Epidermal melanocyte (primary cell): ENCODE measurements around the gene HSD11B1.

ENCODE experiments used
- DNase-seq: peaks from one replicate; pipeline ENCODE4 v3.0.0; 2011; ENCODE audit warnings: low spot score; ENCODE audit not compliant: insufficient read length

Gene HSD11B1

DNA sequence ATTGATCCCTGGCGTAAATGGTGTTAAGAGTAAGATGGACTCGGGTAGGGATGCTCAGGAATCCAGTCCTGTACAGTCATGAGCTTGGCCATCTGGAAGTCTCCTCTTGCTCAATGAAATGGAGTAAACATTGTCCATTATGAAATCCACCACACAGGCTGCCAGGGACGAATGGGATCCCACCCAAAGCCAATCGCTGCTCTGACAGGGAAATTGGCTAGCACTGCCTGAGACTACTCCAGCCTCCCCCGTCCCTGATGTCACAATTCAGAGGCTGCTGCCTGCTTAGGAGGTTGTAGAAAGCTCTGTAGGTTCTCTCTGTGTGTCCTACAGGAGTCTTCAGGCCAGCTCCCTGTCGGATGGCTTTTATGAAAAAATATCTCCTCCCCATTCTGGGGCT is at the start of gene HSD11B1:
Gene HSD11B1 (plus strand): TSS at position 263 of the 400 bp plus-strand sequence. CDS start 97 bp downstream, at position 360.
- DNase-seq: no peak

DNA sequence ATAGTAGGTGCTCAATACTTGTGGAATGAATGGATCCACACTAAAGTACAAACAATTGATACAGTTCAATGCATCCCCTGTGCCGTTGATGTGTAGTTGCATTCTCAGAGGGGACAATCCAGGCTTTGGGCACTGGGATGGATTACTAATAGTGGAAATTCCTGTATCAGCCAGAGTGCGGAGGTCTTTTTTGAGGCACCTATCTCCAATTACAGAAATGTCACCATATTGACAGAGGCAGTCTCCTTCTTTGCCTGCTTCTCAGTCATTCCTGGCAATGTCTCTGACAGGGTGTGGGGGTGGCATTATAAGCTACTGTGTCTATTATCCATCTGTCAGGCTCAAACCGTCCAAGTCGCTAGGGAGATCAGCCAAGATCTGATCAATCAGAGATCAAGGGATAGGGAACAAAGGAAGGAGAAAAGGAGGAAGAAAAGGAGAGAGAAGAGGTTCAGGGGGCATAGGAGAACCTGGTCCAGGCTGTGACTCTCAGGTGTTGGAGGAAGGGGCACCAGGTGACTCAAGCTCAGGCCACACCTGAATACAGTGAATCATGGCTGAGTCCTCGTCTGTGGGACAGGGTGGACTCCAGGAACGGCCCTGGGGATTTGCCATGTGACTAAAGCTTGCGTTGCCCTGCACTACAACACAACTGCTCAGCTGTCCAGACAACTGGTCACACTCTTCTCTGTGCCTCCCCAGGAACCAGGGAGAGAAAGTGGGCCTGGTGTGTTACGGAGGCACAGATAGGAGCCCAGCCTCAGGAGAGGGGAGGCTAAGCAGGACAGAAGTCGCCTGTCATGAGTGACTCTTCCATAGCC is 49.0 kb upstream of the HSD11B1 start:
- no peak for DNase-seq

DNA sequence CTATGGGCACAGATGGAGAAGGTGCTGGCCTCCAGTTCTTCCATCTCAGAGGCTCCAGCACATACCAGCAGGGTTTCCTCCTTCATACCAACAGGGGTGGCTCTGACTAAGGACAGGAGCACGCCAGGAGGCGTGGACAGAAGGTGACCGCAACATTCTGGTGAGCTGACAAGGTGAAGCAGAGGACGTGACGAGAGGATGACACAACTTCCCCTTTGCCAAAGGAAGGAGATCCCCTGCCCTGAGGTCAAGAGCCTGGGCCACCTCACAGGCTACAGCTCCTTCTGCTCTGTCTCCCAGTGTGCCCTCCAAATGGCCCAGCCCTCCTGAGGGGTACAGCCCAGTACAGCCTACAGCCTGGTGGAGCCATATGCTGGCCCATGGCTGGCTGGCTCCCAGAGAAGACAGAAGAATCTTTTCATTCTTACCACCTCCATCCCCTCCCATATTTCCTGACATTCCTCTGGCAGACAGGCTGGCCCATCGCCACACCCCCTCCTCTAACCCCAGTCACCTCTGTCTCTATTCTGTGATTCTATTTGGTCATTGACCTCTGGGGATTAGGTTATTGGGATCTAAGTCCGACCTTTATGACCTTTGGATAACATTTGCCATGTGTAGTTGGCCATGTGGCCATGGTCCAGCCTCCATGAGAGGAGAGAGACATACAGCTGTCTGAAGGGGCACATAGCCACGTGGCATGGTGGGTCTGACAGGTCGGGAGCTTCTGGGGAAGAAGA is 47.3 kb upstream of the HSD11B1 start:
- no peak for DNase-seq

DNA sequence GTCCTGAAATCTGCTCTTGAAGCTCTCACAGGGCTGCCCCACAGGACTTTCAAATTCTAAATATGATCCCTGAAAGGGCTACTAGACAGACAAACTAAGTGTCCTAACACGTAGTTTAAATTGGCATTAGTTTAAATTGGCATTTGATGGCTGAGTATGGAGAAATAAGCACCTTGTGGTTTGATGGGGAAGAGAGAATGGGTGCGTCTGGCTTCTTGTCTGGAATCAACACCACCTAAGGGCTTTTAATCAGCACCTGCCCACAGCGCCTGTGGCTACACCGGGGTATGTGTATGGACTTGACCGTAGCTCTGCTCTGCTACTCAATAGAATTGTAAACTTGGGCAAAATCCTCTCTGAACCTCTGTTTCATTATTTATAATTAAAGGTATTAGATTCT is 46.7 kb upstream of the HSD11B1 start:
- no peak for DNase-seq

DNA sequence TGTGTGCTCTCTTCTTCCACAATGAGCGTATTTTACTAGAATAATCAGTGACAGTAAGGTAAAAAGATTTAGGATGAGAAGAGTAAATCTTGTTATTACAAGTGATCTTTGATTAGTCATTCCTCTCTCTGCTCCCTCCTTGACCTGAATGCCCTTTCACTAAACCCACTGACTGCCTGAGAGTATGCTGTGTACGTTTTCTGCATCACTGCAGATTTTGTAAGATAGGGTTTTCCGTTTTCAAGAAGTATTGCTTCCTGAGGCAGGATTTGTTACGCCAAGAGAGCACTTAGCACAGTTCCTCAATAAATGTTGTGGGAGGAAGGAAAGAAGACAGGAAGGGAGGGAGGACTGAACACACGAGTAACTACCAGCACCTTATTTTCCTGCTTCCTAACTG is 44.7 kb upstream of the HSD11B1 start:
- DNase-seq: no peak

DNA sequence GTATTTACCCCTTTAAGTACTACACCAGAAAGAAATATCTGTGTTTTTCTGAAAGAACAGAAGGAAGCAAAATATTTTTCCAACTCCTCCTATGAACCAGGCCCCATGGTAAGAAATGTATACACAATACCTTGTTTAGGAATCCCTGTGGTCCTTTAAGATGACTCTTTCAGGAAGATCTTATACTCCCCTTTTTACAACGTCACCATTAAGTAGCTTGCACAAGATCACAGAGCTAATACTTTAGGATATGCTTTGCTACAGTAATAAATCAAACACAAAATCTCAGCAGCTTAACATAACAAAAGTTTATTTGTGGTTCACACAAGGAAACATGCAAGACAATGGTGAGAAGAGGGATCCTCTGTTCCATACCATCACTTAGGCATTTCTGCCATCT is 43.6 kb upstream of the HSD11B1 start:
- no peak for DNase-seq

DNA sequence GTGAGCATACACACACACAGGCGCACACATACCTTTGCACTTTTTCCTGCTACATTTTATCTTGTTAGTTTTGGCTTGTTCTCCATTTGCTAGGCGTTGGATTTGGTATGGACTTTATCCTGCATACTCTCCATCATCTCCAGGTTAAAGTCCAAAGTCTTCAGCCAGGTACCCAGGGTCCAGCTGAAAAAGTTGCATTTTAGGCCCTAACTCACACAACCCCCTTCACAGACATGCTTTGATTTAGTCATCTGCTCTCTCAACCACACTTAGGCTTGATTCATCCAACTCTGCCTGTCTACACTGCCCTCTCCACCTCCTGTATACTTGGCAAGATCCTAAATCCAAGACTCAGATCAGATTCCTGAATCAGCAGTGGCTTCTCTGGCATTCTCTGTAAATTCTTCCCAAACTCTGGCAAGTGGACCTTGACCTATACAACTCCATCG is 41.7 kb upstream of the HSD11B1 start:
- no peak for DNase-seq

DNA sequence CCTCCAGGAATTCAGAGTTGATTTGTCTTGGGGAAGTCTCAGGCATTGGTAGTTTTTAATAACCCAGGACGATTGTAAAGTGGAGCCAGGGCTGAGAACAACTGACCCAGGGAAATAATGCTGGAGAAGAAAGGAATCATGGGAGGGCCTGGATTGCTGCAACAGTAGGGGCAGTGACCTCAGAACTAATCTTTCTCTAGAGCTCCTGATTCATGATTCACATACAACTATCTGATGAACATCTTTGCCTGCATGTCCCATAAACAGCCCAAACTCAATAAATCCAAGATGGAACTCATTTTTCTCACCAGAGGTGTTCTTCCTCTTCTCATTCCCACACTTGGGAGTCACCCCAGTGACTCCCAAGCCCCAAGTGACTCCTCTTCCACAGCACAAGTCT is 37.5 kb upstream of the HSD11B1 start:
- no peak for DNase-seq

DNA sequence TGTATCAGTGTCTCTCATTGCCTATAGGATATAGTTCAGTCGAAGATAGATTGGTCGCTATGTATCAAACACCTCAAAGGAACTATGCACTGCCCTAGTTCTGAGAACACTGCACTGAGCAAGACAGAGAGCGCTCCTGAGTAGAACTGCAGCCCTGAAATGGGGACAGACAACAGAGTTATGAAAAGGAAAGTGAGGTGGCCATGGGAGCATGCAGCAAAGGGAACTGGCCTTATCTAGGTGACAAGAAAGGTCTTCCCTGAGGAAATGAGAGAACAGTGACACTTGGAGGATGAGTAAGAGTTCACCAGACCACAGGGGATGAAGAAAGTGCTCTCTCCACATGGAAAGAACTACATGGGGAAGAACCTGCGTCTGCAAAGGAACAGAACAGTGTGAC is 36.9 kb upstream of the HSD11B1 start:
- DNase-seq: no peak

DNA sequence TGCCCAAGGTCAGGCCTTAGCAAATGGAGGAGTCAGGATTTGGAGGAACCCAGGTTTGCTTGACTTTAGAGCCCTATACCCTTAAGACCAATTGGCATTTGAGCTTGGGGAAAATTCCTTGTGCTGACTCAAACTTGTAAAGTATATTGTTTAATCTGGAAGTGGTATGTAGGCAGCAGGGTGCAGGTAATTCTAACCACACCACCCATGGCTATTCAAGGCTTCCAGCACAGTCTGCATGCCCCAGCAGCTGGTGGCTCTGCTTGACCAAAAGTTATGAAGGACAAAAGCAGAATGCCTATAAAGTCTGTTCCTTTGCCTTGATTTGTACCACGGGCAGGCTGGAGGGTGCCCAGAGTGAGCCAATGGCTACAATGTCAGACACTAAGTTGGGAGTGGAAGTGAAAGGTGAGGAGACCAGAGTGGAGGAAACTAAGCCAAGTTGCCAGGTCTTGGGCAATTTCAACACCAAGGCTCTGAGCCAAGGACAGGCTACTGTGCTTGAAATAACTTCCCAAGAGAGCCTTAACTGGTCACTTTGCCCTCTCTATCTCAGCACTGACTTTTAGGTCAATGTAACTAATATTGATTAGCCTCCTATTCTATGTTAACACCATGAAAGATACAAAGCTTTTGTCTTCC is 34.1 kb upstream of the HSD11B1 start:
- no peak for DNase-seq

DNA sequence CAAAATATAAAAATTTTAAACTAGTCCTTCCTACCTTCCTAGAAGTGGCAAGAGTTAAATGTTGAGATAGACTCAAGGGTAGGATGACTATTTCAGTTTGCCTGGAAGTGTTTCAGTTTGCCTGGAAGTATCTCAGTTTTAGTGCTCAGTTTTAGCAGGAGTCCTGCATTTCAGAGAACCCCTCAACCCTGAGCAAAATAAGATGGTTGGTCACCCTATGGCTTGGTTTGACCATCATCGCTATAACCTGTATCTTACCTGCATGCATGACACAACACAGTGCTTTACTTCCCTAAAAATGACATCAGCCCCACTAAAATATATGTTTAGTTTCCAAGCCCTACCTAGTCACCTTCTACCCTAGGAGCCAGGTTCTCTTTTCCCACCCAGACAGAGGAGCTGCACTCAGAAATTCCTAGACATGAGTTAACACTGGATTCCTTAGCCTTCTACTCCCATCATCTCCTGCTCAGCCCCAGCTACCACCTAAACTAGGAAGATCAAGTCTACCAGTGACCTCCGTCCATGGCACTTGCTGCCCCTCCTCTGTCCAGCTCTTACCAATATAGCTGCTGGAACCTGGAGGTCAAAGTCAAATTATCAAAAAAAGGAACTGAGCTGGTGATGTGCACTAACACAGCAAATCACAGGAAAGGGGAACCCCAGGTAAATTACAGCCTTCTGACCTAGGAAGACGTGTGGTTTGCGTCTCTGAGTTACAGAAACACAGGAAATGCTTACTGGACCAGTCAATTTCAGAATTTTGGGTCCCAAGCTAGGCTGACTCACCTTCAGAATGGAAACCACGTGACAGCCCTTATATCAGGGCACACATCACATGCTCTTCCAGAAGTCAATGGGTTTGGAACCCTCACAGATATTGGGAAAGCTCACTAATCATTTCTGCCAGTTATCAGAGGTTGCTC is 31.7 kb upstream of the HSD11B1 start:
- no peak for DNase-seq

DNA sequence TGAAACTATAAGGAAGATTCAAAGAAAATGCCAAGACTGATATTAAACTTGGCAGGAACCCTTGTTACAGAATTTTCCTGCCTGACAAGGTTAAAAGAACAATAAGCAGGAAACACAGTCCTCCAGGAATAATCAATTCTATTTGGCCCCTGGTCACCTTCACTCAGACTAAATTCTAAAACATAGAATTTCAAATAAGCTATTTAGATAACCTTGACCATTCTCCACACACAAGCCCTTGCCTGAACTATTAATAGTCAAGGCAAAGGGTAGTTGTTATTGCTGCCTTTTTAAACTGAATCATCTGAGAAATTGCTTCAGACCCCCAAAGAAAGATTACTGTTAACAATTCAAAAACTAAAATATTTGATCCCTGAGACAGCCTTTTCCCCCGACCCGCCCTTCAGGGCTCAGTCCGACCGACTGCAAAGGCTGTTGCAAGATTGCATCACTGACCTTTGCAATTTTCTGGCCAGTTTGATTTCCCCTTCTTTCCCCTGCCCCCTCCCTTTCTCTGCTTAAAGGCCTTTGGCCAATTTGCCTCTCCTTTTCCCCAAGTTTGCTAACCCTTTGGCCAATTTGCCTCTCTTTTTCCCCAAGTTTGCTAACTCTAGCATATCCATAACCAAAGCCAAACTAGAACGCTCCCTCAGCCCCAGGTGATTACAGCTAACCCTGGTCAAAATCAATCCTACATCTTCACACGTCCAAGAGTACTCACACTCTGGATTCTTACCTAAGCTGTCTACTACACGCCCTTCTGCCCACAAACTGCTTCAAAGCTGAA is 30.8 kb upstream of the HSD11B1 start:
- no peak for DNase-seq

DNA sequence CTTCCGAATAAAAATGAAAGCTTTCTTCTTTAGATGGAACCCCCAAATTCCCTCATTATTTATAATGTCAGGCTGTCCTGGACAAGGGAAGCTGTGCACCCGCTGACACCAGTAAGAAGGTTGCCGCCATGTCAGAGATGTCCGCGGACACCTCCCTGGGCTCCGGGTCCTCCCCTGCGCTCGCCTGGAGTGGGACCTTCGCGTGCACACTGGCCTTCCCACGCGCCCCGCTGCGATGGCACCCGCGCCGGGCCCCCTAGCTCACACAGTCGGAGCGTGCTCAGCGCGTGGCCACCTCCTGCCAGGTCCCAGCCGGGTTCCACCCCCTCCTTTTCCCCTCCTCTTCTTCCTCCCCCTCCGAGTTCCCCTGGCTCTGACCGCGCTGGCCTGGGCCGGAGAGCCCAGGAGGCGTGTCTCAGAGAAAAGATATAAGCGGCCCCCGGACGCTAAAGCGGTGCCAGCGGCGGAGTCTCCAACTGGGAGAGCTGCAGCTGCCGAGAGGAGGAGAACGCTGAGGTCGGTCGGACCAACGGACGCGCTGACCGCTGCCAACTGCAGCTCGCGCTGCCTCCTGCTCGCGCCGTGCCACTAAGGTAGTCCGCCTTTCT is 29.6 kb upstream of the HSD11B1 start, which contains the start of gene G0S2:
Gene G0S2 (plus strand): TSS at position 456 of the 608 bp plus-strand sequence. CDS start 273 bp downstream, outside the sequence.
- no peak for DNase-seq

DNA sequence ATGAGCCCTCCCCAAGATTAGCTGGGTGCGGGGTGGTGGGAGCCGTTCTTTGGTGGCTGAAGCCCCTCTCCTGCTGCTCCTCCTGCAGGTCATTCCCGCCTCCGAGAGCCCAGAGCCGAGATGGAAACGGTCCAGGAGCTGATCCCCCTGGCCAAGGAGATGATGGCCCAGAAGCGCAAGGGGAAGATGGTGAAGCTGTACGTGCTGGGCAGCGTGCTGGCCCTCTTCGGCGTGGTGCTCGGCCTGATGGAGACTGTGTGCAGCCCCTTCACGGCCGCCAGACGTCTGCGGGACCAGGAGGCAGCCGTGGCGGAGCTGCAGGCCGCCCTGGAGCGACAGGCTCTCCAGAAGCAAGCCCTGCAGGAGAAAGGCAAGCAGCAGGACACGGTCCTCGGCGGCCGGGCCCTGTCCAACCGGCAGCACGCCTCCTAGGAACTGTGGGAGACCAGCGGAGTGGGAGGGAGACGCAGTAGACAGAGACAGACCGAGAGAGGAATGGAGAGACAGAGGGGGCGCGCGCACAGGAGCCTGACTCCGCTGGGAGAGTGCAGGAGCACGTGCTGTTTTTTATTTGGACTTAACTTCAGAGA is 29.0 kb upstream of the HSD11B1 start:
- no peak for DNase-seq

DNA sequence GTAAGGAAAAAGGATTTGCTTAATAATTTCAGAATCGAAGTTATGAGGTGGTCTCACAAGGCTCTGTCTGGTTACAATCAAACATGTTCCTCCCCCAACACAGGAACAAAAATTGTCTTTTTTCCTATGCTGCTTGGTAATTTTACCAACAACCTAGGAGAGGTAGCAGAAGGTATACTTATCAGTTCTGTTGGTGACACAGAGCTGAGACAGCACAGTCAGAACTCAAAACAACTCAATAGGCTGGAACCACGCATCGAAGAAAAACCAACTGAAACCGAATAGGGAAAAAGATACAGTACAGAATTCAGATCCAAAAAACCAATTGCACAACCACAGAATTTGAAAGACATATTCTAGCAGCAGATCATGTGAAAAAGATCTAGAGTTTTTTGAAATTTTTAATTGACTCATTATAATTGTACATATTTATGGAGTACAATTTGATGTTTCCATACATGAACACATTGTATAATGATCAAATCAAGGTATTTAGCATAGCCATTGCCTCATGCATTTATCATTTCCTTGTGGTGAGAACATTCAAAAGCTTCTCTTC is 25.6 kb upstream of the HSD11B1 start:
- DNase-seq: no peak

DNA sequence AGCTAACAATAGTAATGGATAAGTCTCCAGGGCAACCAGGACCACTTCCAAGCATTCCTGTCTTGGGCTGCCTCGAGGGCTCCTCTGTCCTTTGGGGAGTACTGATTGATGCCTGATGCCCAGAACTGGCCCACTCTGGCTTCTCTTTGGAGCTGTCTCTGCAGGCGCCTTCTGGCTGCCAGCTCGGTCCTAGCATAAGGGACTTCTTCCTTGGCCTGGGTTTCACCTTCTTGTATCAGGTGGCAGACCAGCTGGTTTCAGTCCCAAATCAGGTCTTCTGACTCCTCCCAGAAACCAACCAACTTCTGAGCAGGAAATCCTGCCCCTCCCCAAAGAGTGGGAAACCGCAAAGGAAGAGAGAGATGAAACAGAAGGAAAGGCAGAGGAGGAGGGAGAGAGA is 18.8 kb upstream of the HSD11B1 start:
- DNase-seq: no peak

DNA sequence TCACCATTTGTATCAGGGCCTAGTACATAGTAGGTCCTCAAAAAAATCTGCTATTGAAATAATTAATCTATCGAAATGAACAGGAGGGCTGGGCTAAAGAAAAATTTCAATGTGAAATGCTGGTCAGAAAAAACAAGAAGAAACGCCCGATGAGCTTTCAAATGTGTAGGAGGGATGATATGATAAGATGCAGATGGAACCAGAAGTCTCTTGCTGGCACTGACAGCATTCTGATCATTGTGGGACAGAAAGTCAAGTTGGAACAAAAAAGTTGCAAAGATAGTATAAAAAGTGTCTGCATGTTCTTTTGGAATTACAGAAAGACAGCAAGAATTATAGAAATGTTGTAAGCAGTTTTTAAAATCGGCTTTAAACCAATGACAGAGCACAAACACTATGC is 18.3 kb upstream of the HSD11B1 start:
- DNase-seq: no peak

DNA sequence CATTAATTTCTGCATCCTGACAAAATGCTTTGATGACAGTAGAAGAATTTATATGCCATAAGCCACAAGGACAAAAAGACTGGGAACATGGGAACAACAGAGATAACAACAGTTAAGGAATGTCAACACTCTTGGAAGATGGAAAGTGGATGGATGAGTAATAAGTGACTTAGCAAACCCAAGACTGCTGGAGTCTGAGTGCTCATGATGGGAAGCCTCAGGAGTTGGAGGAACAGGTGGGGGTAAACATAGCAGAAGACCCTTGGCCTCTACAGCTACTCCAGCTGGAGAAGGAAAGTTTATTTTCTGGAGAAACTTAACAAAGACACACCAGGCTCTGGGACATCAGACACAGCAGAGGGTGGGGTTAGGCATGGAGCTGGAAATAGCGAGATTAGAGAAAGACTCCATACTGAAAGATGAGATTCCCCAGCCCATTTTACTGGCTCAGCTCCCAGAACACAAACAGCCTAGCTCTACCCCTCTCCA is 15.9 kb upstream of the HSD11B1 start:
- no peak for DNase-seq

DNA sequence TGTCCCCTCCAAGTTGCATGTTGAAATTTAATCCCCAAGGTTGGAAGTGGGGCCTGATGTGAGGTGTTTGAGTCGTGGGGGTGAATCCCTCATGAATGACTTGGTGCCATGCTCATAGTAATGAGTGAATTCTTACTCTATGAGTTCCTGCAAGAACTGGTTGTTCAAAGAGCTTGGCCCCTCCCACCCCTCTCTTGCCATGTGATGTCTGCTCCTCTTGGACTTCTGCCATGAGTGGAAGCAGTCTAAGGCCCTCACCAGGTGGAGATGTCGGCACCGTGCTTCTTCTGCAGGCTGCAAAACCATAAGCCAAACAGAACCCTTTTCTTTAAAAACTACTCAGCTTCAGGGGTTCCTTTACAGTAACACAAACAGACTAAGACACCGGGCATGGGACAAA is 15.2 kb upstream of the HSD11B1 start:
- DNase-seq: no peak
